ENCODE results near the gene DDX4. TPM values are rescaled to one million over a fixed set of nuclear protein-coding genes. Genes with fewer than 3 reads are reported as not detected.

The DDX4 gene
- total and polyA plus RNA-seq, 8 donors = 0.02 to 0.56 (median 0.11) TPM; not detected in 2

DNA sequence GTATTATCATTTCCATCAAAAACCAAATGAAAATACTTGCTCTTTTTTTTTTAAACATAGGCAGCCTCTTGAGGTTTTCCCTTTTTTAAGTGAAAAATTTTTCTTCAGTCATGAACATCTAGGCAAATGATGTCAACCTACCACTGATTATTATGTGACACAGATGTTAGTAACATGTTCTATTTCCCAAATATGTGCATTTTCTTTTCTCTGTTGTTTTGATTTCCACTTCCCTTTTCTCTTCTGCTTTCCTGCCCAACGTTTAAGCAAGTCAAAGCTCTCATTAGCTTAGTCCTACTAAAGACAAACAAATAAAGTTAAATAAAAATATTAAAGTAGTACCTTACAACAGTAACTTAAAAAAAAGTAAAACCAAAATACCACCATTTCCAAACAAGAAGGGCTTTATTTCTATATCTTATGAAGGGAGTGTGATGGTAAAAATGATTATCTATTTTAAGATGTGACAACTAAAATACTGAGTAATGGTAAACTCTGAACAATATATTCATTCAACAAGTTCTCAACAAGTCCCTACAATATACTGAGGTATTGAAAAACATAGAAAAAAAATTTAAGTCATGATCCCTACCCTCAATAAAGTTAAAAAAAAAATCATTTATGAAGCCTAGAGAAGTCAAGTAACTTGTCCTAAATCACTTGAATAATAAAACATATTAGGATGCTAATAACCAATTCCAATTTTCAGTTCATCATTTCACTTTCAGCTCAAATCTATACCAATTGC lies 35.1 kb upstream of the DDX4 start:
- Histone ChIP-seq H3K36me3 (no peaks in the 10 kb centered on the region), H3K27me3 (no peaks in the 10 kb centered on the region), H3K4me1 (peaks cover 0 to 3% (median 0%) of the 10 kb centered on the region in 3 donors), H3K9me3 (no peaks in the 10 kb centered on the region), H3K27ac (no peak overlapping the region), H3K4me3 (no peak overlapping the region)
- no peak for DNase-seq
- WGBS, 2 donors = 45 to 59% methylated on average over 1 of the region's 1 CpG
- ATAC-seq = no peak
- TF ChIP-seq, protein P1, sequence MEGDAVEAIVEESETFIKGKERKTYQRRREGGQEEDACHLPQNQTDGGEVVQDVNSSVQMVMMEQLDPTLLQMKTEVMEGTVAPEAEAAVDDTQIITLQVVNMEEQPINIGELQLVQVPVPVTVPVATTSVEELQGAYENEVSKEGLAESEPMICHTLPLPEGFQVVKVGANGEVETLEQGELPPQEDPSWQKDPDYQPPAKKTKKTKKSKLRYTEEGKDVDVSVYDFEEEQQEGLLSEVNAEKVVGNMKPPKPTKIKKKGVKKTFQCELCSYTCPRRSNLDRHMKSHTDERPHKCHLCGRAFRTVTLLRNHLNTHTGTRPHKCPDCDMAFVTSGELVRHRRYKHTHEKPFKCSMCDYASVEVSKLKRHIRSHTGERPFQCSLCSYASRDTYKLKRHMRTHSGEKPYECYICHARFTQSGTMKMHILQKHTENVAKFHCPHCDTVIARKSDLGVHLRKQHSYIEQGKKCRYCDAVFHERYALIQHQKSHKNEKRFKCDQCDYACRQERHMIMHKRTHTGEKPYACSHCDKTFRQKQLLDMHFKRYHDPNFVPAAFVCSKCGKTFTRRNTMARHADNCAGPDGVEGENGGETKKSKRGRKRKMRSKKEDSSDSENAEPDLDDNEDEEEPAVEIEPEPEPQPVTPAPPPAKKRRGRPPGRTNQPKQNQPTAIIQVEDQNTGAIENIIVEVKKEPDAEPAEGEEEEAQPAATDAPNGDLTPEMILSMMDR (IDR thresholded peaks at IDR 0.05) = no peak
- intact Hi-C loops (cut with DNase I) = no loop called here
- FAIRE-seq = peak; percentile 45

DNA sequence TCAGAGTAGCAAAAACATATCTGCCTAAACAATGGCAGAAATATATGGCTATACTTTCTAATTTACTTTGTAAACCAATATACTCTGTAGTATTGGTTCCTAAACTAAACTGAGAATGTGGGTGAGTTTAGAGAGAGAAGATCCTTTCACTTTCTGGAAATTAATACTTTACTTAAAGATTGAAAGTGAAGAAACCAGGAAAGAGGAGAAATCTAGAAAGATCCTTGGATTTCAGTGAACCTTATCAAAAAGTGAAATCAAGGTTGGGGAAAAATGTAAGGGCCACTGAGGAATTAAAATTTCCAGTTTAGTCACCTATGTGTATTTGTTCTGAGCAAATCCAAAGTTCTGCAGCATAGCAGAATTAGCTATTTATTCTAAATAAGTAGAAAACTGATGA lies 31.6 kb upstream of the DDX4 start:
- FAIRE-seq (no peak), ATAC-seq (no peak), DNase-seq (no peak)
- TF ChIP-seq, protein P1 (IDR thresholded peaks at IDR 0.05) = no peak
- H3K27ac ChIP-seq = no peak overlapping the region
- no peaks in the 10 kb centered on the region for H3K9me3 ChIP-seq
- H3K4me1 ChIP-seq = peaks cover 0 to 13% (median 12%) of the 10 kb centered on the region in 3 donors
- no peaks in the 10 kb centered on the region for H3K27me3 ChIP-seq
- H3K4me3 ChIP-seq = no peak overlapping the region
- H3K36me3 ChIP-seq = no peaks in the 10 kb centered on the region
- intact Hi-C loops (cut with DNase I) = no loop called here

DNA sequence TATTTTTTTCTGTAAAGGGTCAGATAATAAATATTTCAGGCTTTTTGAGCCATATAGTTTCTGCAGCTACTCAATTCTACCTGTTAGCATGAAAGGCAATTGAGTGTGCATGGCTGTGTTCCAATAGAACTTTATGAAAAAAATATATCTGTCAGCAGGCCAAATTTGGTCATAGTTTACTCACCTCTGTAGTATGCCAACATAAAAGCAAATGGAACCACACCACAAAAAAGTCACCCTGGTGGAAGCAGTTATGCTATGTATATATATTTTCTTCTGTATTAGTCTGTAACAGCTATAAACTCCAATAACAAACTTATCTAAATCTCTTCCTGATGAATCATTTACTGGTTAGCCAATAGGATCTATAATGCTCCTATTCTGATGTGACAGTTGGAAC lies 29.1 kb upstream of the DDX4 start:
- no peak for FAIRE-seq
- TF ChIP-seq, protein P1 (IDR thresholded peaks at IDR 0.05) = no peak
- H3K4me1 ChIP-seq = peaks cover 0 to 13% (median 12%) of the 10 kb centered on the region in 3 donors
- no peak overlapping the region for H3K27ac ChIP-seq
- intact Hi-C loops (cut with DNase I) = no loop called here
- DNase-seq = peak in 2 of 6 donors; percentile 20 to 56
- H3K4me3 ChIP-seq = no peak overlapping the region
- H3K9me3 ChIP-seq = no peaks in the 10 kb centered on the region
- no peaks in the 10 kb centered on the region for H3K27me3 ChIP-seq
- no peaks in the 10 kb centered on the region for H3K36me3 ChIP-seq
- ATAC-seq = peak in 2 of 4 donors; percentile 1 to 11

- H3K27ac ChIP-seq = peak overlapping the region in 3 of 4 donors; percentile 32 to 74 (median 44)
- peaks cover 0 to 13% (median 12%) of the 10 kb centered on the region in 3 donors for H3K4me1 ChIP-seq
- intact Hi-C loops (cut with DNase I) = no loop called here
- H3K36me3 ChIP-seq = no peaks in the 10 kb centered on the region
- DNase-seq = peak in 2 of 6 donors; percentile 18 to 25
- TF ChIP-seq, protein P1 (IDR thresholded peaks at IDR 0.05) = no peak
- H3K4me3 ChIP-seq = peak overlapping the region; percentile 77 to 99 (median 88)
- peak in 3 of 4 donors; percentile 1 to 12 (median 2) for ATAC-seq
- H3K27me3 ChIP-seq = no peaks in the 10 kb centered on the region
- no peak for FAIRE-seq
- no peaks in the 10 kb centered on the region for H3K9me3 ChIP-seq
- WGBS, 2 donors = 3 to 6% methylated on average over 18 of the region's 18 CpGs
Measured at GRCh38 chr5:55711507-55712022, 26.3 kb upstream of the DDX4 start.
